SH-SY5Y (cell line): ENCODE measurements around the gene STOML3.

Experiments
- GATA2 ChIP-seq: IDR thresholded peaks from 2 replicates; pipeline ENCODE4 v1.6.1; 2011; ENCODE audit warnings: mild to moderate bottlenecking, low read depth, low read length
- GATA3 ChIP-seq: IDR thresholded peaks from 2 replicates; pipeline ENCODE4 v1.6.1; 2011; ENCODE audit warnings: low read depth, mild to moderate bottlenecking, low read length, moderate library complexity

DNA sequence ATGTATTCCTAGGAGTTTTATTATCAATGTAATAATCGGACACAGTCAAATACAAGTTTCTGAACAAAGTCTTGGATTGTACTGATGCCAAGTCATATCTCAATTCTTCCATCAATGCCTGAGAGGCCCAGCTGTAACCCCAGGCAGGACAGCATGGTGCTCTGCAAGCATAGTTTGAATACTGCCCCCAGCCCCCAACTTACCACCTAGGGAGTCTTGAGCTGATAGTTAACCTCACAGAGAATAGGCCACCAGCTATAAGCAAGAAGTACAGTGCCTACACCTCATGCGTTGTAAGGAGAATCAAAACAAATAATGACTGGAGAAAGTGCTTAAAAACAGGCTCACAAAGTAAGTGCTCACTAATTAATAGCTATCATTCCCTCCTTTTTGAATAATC lies 44.6 kb upstream of the STOML3 start:
- no peak for TF ChIP-seq GATA3
- no peak for TF ChIP-seq GATA2
